BE2C (cell line): Measurements from ENCODE around the gene TBC1D5.
"Not testable (repeated sequence)": the region's sequence is repeated elsewhere in the genome, so short reads cannot be mapped to it uniquely, and the experiment has no call there.

Source experiments
- DNase-seq: peaks from one replicate; pipeline ENCODE4 v3.0.0-alpha.2; 2020
- H3K27me3 ChIP-seq: fragments of 250-450 bp; sonication (Bioruptor Pico); 2 replicates; pipeline ENCODE4 v1.5.1; 2020; ENCODE audit warnings: mild to moderate bottlenecking
- H3K36me3 ChIP-seq: fragments of 250-450 bp; sonication (Bioruptor Pico); 2 replicates; pipeline ENCODE4 v1.5.1; 2020; ENCODE audit warnings: mild to moderate bottlenecking
- H3K4me1 ChIP-seq: fragments of 250-450 bp; sonication (Bioruptor Pico); 2 replicates; pipeline ENCODE4 v1.5.1; 2020
- H3K4me3 ChIP-seq: 2 replicates; pipeline ENCODE4 v1.5.1; 2011; ENCODE audit warnings: low read depth, low read length
- H3K9me3 ChIP-seq: fragments of 250-450 bp; sonication (Bioruptor Pico); 2 replicates; pipeline ENCODE4 v1.5.1; 2020
- TF ChIP-seq, protein P1 (sequence below): IDR thresholded peaks from 2 replicates; pipeline ENCODE4 v1.5.1; 2012; ENCODE audit warnings: mild to moderate bottlenecking, low read depth, low read length

TBC1D5 gene

DNA sequence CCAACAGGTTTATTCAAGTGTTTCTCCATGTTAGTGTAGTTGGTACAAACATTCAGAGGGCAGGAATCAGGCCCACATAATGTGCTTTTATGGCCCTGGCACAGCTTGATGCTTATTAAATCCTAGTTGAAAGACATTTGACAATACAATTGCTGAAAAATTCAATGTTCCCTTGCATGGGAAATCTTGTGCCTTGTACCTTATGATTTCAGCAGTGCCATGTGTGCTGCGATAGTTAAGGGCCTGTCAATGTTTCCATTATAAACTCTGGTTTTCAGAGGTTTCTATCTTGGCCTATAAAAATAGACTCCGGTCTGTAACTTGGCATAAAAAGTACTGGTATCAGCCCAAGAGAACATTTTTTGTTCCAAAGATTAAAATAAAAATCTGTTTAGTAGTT is 207.2 kb downstream of the TBC1D5 start:
- no peak for DNase-seq

GRCh38 chr3:17532446-17532845 is 210.0 kb downstream of the TBC1D5 start:
- H3K4me3 ChIP-seq, H3K4me1 ChIP-seq, DNase-seq, H3K27me3 ChIP-seq, H3K36me3 ChIP-seq, H3K9me3 ChIP-seq: not testable (repeated sequence)

More for the DNA sequence above, 207.2 kb downstream of the TBC1D5 start:
- H3K36me3 ChIP-seq: no peaks in the 10 kb centered on the region
- no peaks in the 10 kb centered on the region for H3K4me1 ChIP-seq
- TF ChIP-seq, protein P1, sequence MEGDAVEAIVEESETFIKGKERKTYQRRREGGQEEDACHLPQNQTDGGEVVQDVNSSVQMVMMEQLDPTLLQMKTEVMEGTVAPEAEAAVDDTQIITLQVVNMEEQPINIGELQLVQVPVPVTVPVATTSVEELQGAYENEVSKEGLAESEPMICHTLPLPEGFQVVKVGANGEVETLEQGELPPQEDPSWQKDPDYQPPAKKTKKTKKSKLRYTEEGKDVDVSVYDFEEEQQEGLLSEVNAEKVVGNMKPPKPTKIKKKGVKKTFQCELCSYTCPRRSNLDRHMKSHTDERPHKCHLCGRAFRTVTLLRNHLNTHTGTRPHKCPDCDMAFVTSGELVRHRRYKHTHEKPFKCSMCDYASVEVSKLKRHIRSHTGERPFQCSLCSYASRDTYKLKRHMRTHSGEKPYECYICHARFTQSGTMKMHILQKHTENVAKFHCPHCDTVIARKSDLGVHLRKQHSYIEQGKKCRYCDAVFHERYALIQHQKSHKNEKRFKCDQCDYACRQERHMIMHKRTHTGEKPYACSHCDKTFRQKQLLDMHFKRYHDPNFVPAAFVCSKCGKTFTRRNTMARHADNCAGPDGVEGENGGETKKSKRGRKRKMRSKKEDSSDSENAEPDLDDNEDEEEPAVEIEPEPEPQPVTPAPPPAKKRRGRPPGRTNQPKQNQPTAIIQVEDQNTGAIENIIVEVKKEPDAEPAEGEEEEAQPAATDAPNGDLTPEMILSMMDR: no peak
- H3K27me3 ChIP-seq: no peaks in the 10 kb centered on the region
- H3K9me3 ChIP-seq: no peaks in the 10 kb centered on the region
- H3K4me3 ChIP-seq: no peak overlapping the region

DNA sequence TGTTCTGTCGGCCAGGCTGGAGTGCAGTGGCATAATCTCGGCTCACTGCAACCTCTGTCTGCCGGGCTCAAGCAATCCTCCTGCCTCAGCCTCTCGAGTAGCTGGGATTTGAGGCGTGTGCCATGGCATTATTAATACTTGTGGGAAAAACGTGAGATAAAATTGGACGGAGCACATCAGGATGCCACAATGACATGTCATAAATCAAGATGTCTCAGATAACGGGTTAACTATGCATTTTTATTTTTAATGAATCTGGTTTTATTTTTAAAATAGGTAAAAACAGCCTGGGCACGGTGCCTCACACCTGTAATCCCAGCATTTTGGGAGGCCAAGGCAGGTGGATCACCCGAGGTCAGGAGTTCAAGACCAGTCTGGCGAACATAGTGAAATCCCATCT is 212.8 kb downstream of the TBC1D5 start:
- H3K36me3 ChIP-seq: no peaks in the 10 kb centered on the region
- no peak overlapping the region for H3K4me3 ChIP-seq
- DNase-seq: no peak
- H3K27me3 ChIP-seq: no peaks in the 10 kb centered on the region
- TF ChIP-seq, protein P1: no peak
- no peaks in the 10 kb centered on the region for H3K4me1 ChIP-seq
- no peaks in the 10 kb centered on the region for H3K9me3 ChIP-seq

- TF ChIP-seq, protein P1: no peak
- Histone ChIP-seq H3K4me3 (no peak overlapping the region), H3K9me3 (no peaks in the 10 kb centered on the region), H3K27me3 (no peaks in the 10 kb centered on the region), H3K4me1 (no peaks in the 10 kb centered on the region), H3K36me3 (no peaks in the 10 kb centered on the region)
- no peak for DNase-seq
Observed at GRCh38 chr3:17518189-17519059, 224.0 kb downstream of the TBC1D5 start.

DNA sequence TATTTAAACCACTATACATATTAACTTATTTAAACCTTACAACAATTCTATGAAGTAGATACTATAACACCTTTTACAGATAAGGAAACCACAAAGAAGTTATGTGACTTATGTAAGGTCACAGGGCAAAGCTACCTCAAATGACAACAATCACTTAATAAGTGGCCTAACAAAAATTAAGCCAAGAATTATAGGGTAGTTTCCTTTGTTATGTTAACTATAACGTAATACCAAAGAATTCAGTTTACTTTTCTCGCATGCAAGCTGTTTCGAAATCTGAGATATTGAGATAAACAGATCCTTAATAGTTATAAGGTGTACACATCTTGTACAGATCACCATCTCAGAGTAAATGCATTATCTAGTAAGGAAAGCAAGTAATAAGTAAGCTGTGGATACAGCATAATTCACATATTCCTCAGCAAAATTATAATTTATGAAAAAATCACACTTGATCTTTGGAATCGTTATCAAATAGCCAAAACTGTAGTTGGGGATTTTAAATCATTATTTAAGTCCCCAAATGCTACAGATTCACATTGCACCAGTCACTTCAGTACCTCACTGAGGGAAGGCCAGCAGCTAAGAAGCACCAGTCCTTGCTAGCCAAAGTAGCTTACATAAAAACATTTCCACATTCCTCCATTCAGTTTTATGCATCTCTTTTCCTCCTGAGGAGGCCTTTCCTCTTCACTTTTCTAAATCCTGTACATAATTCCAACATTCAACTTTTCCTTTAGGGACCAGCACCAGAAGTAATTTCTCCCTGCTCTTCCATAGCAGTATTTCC is 226.8 kb downstream of the TBC1D5 start:
- Histone ChIP-seq H3K9me3 (no peaks in the 10 kb centered on the region), H3K27me3 (no peaks in the 10 kb centered on the region), H3K36me3 (no peaks in the 10 kb centered on the region), H3K4me1 (no peaks in the 10 kb centered on the region), H3K4me3 (no peak overlapping the region)
- no peak for DNase-seq
- TF ChIP-seq, protein P1: no peak

- TF ChIP-seq, protein P1: no peak
Observed at GRCh38 chr3:17514597-17514996, 227.8 kb downstream of the TBC1D5 start.

More at GRCh38 chr3:17514597-17514996, 227.8 kb downstream of the TBC1D5 start:
- H3K4me3 ChIP-seq: no peak overlapping the region
- no peaks in the 10 kb centered on the region for H3K27me3 ChIP-seq
- no peaks in the 10 kb centered on the region for H3K9me3 ChIP-seq
- no peaks in the 10 kb centered on the region for H3K4me1 ChIP-seq
- no peak for DNase-seq
- H3K36me3 ChIP-seq: no peaks in the 10 kb centered on the region
